Caco-2 (cell line): ENCODE results near the gene CLCN5. TPM values are rescaled to one million over a fixed set of nuclear protein-coding genes. Genes with fewer than 3 reads are reported as not detected.

Experiments
- BruUV-seq: library from RNA; stranded (reverse); fragments of 400-500 nt; replicated peaks from 2 replicates; lab custom pipeline; 2021; lab: Mats Ljungman, UMichigan
- CTCF ChIA-PET: fragments of 300-600 bp; sonication (Branson Sonifier 250); formaldehyde crosslinking; loops from one replicate; lab custom pipeline; 2022; ENCODE audit warnings: antibody characterized with exemption; lab: Charles Lee
- POLR2A ChIA-PET: fragments of 300-600 bp; sonication (Branson Sonifier 250); formaldehyde crosslinking; loops from one replicate; lab custom pipeline; 2022; ENCODE audit warnings: antibody characterized with exemption; lab: Charles Lee
- DNase-seq, 2 experiments: peaks; one replicate each; pipeline versions ENCODE4 v3.0.0 to v3.0.0-alpha.2; 2020 to 2022
- H3K27me3 ChIP-seq: replicated peaks from 2 replicates; pipeline ENCODE4 v1.6.0; 2011; ENCODE audit warnings: low read length; ENCODE audit not compliant: control insufficient read depth, insufficient read depth
- H3K36me3 ChIP-seq: 2 replicates; pipeline ENCODE4 v1.5.1; 2011; ENCODE audit warnings: low read length; ENCODE audit not compliant: control insufficient read depth, insufficient read depth
- H3K4me1 ChIP-seq: fragments of 250-450 bp; sonication (Bioruptor Pico); 2 replicates; pipeline ENCODE4 v1.5.1; 2020; ENCODE audit warnings: mild to moderate bottlenecking
- H3K4me3 ChIP-seq: 2 replicates; pipeline ENCODE4 v1.5.1; 2011; ENCODE audit warnings: low read depth, mild to moderate bottlenecking, control low read depth, low read length
- H3K9me3 ChIP-seq: fragments of 250-450 bp; sonication (Bioruptor Pico); 2 replicates; pipeline ENCODE4 v1.5.1; 2020; ENCODE audit warnings: mild to moderate bottlenecking, moderate library complexity
- H3K27ac Mint-ChIP-seq: one replicate; pipeline ENCODE4 v1.8.0; 2022; ENCODE audit warnings: mixed read lengths; ENCODE audit not compliant: unreplicated experiment
- H3K27me3 Mint-ChIP-seq: one replicate; pipeline ENCODE4 v1.8.0; 2022; ENCODE audit warnings: mixed read lengths; ENCODE audit not compliant: insufficient read depth, unreplicated experiment
- H3K36me3 Mint-ChIP-seq: one replicate; pipeline ENCODE4 v1.8.0; 2022; ENCODE audit warnings: mild to moderate bottlenecking, mixed read lengths; ENCODE audit not compliant: insufficient read depth, unreplicated experiment
- H3K4me1 Mint-ChIP-seq: one replicate; pipeline ENCODE4 v1.8.0; 2022; ENCODE audit warnings: low read depth, mixed read lengths; ENCODE audit not compliant: unreplicated experiment
- H3K4me3 Mint-ChIP-seq: one replicate; pipeline ENCODE4 v1.8.0; 2022; ENCODE audit warnings: mild to moderate bottlenecking, moderate library complexity, mixed read lengths; ENCODE audit not compliant: unreplicated experiment
- H3K9me3 Mint-ChIP-seq: one replicate; pipeline ENCODE4 v1.8.0; 2022; ENCODE audit warnings: mixed read lengths; ENCODE audit not compliant: unreplicated experiment
- intact Hi-C: fragments of 100-400 bp; cut with micrococcal nuclease; formaldehyde crosslinking; loops from one replicate; pipeline ENCODE4 v1.10.0; 2022; ENCODE audit not compliant: unreplicated experiment
- total RNA-seq: library from RNA; stranded (reverse); gene quantifications from 2 replicates; pipeline ENCODE4 v1.2.3, GENCODE V29; 2022
- TF ChIP-seq, protein P1 (sequence below), 2 experiments: fragments of 200-600 bp in 1 of 2; IDR thresholded peaks; 1 replicate in 1 of 2; 2 replicates in 1 of 2; pipeline versions ENCODE4 v1.5.1 to v1.8.0; 2011 to 2022; ENCODE audit warnings: antibody characterized with exemption in 1 of 2, control low read depth in 1 of 2, inconsistent platforms in 1 of 2, low read depth in 1 of 2, low read length in 1 of 2, mild to moderate bottlenecking in 1 of 2, moderate library complexity in 1 of 2; ENCODE audit not compliant: insufficient read depth in 1 of 2, severe bottlenecking in 1 of 2, unreplicated experiment in 1 of 2

Gene CLCN5
- total RNA-seq, 1 experiment from 2014 or later, result 61.0 TPM

DNA sequence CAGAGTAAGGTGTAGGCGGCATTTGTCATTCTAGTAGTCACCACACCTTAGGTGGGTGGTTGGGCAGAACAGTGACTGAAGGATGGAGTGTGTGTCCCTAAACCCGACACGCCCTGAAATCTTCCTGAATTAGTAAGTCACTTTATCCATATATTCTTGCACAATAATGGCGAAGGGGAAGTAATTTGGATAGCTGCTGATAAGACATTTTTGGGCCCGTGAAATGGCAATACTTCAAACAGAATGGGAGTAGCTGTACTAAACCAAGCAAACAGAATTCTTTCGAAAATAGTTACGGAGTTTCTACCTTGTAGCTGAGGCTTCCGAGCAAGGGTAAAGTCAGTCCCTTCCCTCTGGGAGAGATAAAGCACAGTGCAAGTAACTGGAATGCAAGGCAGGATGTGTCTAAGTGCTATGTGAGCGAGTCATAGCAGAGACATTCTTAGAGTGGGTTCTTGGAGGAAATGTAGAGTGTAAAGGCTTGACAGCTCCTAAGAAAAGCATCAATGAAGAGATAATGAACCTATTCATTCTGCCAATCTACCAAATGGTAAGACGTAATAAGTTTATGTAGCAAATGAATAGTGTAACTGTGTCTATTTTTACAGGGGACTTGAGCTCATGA, 72.8 kb downstream of the CLCN5 start:
- Mint-ChIP-seq H3K9me3 (peaks cover 13% of the 10 kb centered on the region), H3K27me3 (no peaks in the 10 kb centered on the region), H3K27ac (peak overlapping the region; percentile 82), H3K36me3 (peaks cover 34% of the 10 kb centered on the region), H3K4me3 (peak overlapping the region; percentile 32), H3K4me1 (peaks cover 55% of the 10 kb centered on the region)
- BruUV-seq, result no TSS peak
- ChIA-PET CTCF (no interaction called here), POLR2A (interaction anchor here (0.7 kb wide), 1 partner anchor 73 kb away, joined by 3 read pairs; no protein-coding TSS in a partner anchor)
- no peaks in the 10 kb centered on the region for H3K27me3 ChIP-seq
- DNase-seq, result peak; percentile 64
- no peaks in the 10 kb centered on the region for H3K9me3 ChIP-seq
- H3K36me3 ChIP-seq, result no peaks in the 10 kb centered on the region
- TF ChIP-seq, protein P1, sequence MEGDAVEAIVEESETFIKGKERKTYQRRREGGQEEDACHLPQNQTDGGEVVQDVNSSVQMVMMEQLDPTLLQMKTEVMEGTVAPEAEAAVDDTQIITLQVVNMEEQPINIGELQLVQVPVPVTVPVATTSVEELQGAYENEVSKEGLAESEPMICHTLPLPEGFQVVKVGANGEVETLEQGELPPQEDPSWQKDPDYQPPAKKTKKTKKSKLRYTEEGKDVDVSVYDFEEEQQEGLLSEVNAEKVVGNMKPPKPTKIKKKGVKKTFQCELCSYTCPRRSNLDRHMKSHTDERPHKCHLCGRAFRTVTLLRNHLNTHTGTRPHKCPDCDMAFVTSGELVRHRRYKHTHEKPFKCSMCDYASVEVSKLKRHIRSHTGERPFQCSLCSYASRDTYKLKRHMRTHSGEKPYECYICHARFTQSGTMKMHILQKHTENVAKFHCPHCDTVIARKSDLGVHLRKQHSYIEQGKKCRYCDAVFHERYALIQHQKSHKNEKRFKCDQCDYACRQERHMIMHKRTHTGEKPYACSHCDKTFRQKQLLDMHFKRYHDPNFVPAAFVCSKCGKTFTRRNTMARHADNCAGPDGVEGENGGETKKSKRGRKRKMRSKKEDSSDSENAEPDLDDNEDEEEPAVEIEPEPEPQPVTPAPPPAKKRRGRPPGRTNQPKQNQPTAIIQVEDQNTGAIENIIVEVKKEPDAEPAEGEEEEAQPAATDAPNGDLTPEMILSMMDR (IDR thresholded peaks at IDR 0.05; ENCODE audit: insufficient read depth in 1 of 2, low read depth in 1 of 2, low read length in 1 of 2, severe bottlenecking in 1 of 2, unreplicated experiment in 1 of 2), result no peak
- H3K4me3 ChIP-seq, result no peak overlapping the region
- peaks cover 40% of the 10 kb centered on the region for H3K4me1 ChIP-seq
- intact Hi-C loops, result loop anchor here (5.0 kb wide), 1 partner anchor 73 kb away; the partner anchor contains the start of gene CLCN5

DNA sequence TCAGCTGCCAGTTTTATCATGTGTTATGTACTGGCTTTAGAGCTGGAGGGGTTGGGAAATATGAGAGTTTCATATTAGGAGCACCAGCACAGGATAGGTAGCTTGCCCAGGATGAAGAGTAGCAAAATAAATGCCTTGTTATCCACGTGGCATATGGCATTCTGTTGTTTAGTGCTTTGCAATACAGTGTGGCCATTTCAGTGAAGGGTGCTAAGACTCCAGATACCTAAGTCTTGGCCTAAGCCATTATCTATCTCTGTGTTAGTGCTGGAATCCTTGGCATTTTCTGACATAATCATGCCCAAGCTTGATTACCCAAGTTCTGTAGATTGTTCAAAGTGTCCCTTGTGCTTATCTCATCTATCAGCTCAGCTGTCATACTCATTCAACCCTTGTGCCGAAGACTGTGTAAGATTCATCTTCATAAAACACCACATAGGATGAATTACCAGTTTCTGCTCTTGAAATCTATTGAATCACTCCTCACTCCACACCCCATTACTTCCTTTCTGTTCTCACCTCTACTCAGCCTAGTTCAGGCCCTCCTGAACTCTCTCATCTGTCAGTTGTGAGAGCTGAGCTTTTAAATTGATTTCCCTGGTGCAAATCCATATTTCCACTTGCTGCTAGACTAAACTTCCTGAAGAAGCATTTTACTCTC, 73.5 kb downstream of the CLCN5 start:
- Mint-ChIP-seq H3K27me3 (no peaks in the 10 kb centered on the region), H3K36me3 (peaks cover 41% of the 10 kb centered on the region), H3K9me3 (peaks cover 13% of the 10 kb centered on the region), H3K4me3 (peak overlapping the region; percentile 27), H3K27ac (peak overlapping the region; percentile 82), H3K4me1 (peaks cover 62% of the 10 kb centered on the region)
- POLR2A ChIA-PET, result interaction anchor here (0.7 kb wide), 1 partner anchor 72 kb away, joined by 3 read pairs; no protein-coding TSS in a partner anchor
- Histone ChIP-seq H3K27me3 (no peaks in the 10 kb centered on the region), H3K36me3 (no peaks in the 10 kb centered on the region), H3K4me1 (peaks cover 40% of the 10 kb centered on the region), H3K4me3 (no peak overlapping the region), H3K9me3 (no peaks in the 10 kb centered on the region)
- BruUV-seq, result TSS peak; percentile 62
- TF ChIP-seq, protein P1 (IDR thresholded peaks at IDR 0.05; ENCODE audit: insufficient read depth in 1 of 2, low read depth in 1 of 2, low read length in 1 of 2, severe bottlenecking in 1 of 2, unreplicated experiment in 1 of 2), result no peak
- peak in 1 of 2 experiments; percentile 15 for DNase-seq
- CTCF ChIA-PET, result no interaction called here
- intact Hi-C loops, result loop anchor here (5.0 kb wide), 1 partner anchor 74 kb away; the partner anchor contains the start of gene CLCN5

DNA sequence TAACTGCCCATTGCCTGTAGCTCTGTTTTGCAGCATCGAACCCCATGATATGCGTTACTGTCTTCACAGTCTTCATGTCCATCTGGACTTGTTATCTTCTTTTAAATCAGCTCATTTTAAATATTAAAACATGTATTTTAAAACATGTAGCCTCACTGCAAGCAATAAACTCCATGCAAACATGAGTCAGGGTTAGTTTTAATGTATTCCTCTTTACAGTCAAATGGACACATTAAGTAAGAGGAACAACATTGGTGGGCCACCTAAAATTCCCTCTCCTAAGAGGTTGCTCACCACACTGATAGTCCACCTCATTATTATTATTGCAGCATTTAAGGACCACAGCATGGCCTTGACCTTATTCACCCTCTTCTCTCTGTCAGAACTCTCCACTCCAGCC, 74.1 kb downstream of the CLCN5 start:
- DNase-seq, result no peak
- CTCF ChIA-PET, result no interaction called here
- Histone ChIP-seq H3K9me3 (no peaks in the 10 kb centered on the region), H3K4me3 (no peak overlapping the region), H3K36me3 (no peaks in the 10 kb centered on the region), H3K27me3 (no peaks in the 10 kb centered on the region), H3K4me1 (peaks cover 40% of the 10 kb centered on the region)
- POLR2A ChIA-PET, result no interaction called here
- TF ChIP-seq, protein P1 (IDR thresholded peaks at IDR 0.05; ENCODE audit: insufficient read depth in 1 of 2, low read depth in 1 of 2, low read length in 1 of 2, severe bottlenecking in 1 of 2, unreplicated experiment in 1 of 2), result no peak
- intact Hi-C loops, result loop anchor here (5.0 kb wide), 1 partner anchor 74 kb away; the partner anchor contains the start of gene CLCN5
- Mint-ChIP-seq H3K4me1 (peaks cover 68% of the 10 kb centered on the region), H3K27ac (peak overlapping the region; percentile 36), H3K4me3 (peak overlapping the region; percentile 27), H3K9me3 (peaks cover 13% of the 10 kb centered on the region), H3K27me3 (no peaks in the 10 kb centered on the region), H3K36me3 (peaks cover 40% of the 10 kb centered on the region)
- no TSS peak for BruUV-seq
